Keratinocyte (primary cell): ENCODE data around the gene AP4B1. TPM values are rescaled to one million over a fixed set of nuclear protein-coding genes. Genes with fewer than 3 reads are reported as not detected.

Experiments used
- DNase-seq: peaks from one replicate; pipeline ENCODE4 v3.0.0-alpha.2; 2011; ENCODE audit warnings: low read depth, missing footprints, low spot score
- FAIRE-seq: peaks from 2 replicates; lab custom pipeline; 2011; peaks lifted over from hg19 to GRCh38; lab: Jason Lieb, UNC
- H2AFZ ChIP-seq: 2 replicates; pipeline ENCODE4 v1.6.0; 2012; ENCODE audit warnings: low read length, control low read depth, inconsistent platforms; ENCODE audit not compliant: control insufficient read depth
- H3K27ac ChIP-seq: 2 replicates; pipeline ENCODE4 v1.5.1; 2011; ENCODE audit warnings: low read length; ENCODE audit not compliant: control insufficient read depth, insufficient read depth
- H3K27me3 ChIP-seq: 3 replicates; pipeline ENCODE4 v1.6.0; 2011; ENCODE audit warnings: low read length; ENCODE audit not compliant: control insufficient read depth, insufficient read depth; ENCODE audit errors: extremely low read depth
- H3K36me3 ChIP-seq, 2 experiments: 2 replicates in 1 of 2; 3 replicates in 1 of 2; pipeline ENCODE4 v1.5.1; 2011; ENCODE audit warnings: low read length in 2 of 2, mild to moderate bottlenecking in 1 of 2; ENCODE audit not compliant: control insufficient read depth in 2 of 2, insufficient read depth in 2 of 2; ENCODE audit errors: extremely low read depth in 1 of 2
- H3K4me1 ChIP-seq: 3 replicates; pipeline ENCODE4 v1.5.1; 2011; ENCODE audit warnings: low read length; ENCODE audit not compliant: control insufficient read depth, insufficient read depth; ENCODE audit errors: extremely low read depth
- H3K4me2 ChIP-seq: 3 replicates; pipeline ENCODE4 v1.6.0; 2011; ENCODE audit warnings: low read depth, low read length; ENCODE audit not compliant: control insufficient read depth, insufficient read depth; ENCODE audit errors: extremely low read depth
- H3K4me3 ChIP-seq, 3 experiments: fragments of 200-600 bp in 1 of 3; sonication (generic) in 1 of 3; 2 replicates in 2 of 3; 3 replicates in 1 of 3; pipeline ENCODE4 v1.5.1; 2011 to 2016; ENCODE audit warnings: low read length in 3 of 3, mild to moderate bottlenecking in 3 of 3, control low read depth in 2 of 3, inconsistent platforms in 1 of 3, low read depth in 1 of 3, mixed read lengths in 1 of 3, mixed run types in 1 of 3, moderate library complexity in 1 of 3; ENCODE audit not compliant: control insufficient read depth in 2 of 3, insufficient read depth in 2 of 3; ENCODE audit errors: extremely low read depth in 1 of 3
- H3K79me2 ChIP-seq: 2 replicates; pipeline ENCODE4 v1.6.0; 2012; ENCODE audit warnings: low read length; ENCODE audit not compliant: control insufficient read depth, insufficient read depth
- H3K9ac ChIP-seq: 3 replicates; pipeline ENCODE4 v1.6.0; 2011; ENCODE audit warnings: low read length; ENCODE audit not compliant: control insufficient read depth, insufficient read depth; ENCODE audit errors: extremely low read depth
- H3K9me1 ChIP-seq: 3 replicates; pipeline ENCODE4 v1.6.0; 2011; ENCODE audit warnings: low read length; ENCODE audit not compliant: control insufficient read depth, insufficient read depth; ENCODE audit errors: extremely low read depth
- H3K9me3 ChIP-seq: 2 replicates; pipeline ENCODE4 v1.5.1; 2012; ENCODE audit warnings: low read depth, low read length; ENCODE audit not compliant: control insufficient read depth
- H4K20me1 ChIP-seq: 3 replicates; pipeline ENCODE4 v1.6.0; 2011; ENCODE audit warnings: low read length; ENCODE audit not compliant: control insufficient read depth, insufficient read depth; ENCODE audit errors: extremely low read depth
- EZH2 ChIP-seq: IDR thresholded peaks from one replicate; pipeline ENCODE4 v1.6.1; 2012; ENCODE audit warnings: inconsistent platforms, mild to moderate bottlenecking, low read length, moderate library complexity
- dilution Hi-C: fragments of 300-500 bp; cut with MboI; formaldehyde crosslinking; loops from one replicate; pipeline ENCODE4 v1.7.0; 2020; ENCODE audit warnings: low sequenced_read_pairs; ENCODE audit not compliant: extremely low pct_ligation_motif_present
- polyA plus RNA-seq, 5 experiments: library from polyadenylated mRNA; depleted of rRNA in 3 of 5; stranded (reverse) in 3 of 5; stranded (forward) in 1 of 5; unstranded in 1 of 5; fragments of >200 nt; gene quantifications; 1 replicate in 1 of 5; 2 replicates in 3 of 5; 3 replicates in 1 of 5; pipeline versions ENCODE4 v1.2.1 to v1.2.3, GENCODE V29; 2011 to 2012; ENCODE audit warnings: missing spikeins in 2 of 5, low read depth in 1 of 5, low replicate concordance in 1 of 5
- TF ChIP-seq, protein P1 (sequence below), 3 experiments: IDR thresholded peaks in 1 of 3; conservative IDR thresholded peaks in 1 of 3; optimal IDR thresholded peaks in 1 of 3; 2 replicates in 2 of 3; 3 replicates in 1 of 3; pipeline versions ENCODE3 to v1.5.1; 2011; ENCODE audit warnings: low read length in 3 of 3, mild to moderate bottlenecking in 3 of 3, moderate library complexity in 2 of 3, control low read depth in 1 of 3, inconsistent platforms in 1 of 3; ENCODE audit not compliant: insufficient read depth in 2 of 3; ENCODE audit errors: extremely low read depth in 1 of 3

Gene AP4B1
- polyA plus RNA-seq, 1 donor (not counting 4 experiments of a cell fraction or from before 2014, with no cell fraction given): 16.5 TPM

DNA sequence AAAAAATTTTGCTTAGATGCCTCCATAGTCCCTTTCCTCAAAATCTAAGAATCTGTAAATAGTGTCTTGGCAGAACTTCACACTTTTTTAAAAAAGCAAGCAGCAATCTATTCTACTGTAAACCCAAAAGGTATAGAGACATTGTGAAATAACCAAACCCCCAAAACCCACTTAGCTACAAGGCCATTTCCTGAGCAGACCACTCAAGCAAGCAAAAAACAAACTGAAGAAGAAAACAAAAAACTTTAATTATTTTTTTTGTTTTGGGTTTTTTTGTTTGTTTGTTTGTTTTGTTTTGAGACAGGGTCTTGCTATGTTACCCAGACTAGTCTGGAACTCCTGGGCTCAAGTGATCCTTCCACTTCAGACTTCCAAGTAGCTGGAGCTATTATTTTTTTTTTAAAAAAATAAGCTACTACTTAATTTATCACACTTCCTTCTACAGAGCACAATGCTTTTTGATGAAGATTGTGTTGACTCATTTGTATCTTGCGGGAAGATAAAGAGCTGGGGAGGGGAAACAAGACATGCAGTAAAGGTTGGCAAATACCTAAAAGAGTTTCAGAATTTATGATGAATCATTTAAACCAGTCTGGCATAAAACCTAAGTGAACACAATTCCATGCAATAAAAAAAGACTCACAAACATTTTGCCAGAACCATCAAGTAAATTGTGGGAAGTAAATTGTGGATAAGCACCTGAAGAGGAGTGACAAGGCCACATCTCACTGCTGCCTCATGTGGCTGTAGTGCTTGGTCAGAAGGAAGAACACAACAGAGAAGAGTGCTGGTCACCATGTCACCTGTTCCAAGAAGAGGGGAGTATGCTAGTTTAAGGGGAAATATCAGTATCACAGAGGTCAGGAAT lies 30.4 kb downstream of the AP4B1 start:
- Histone ChIP-seq H3K79me2 (no peaks in the 10 kb centered on the region), H3K4me1 (peaks cover 39% of the 10 kb centered on the region), H3K36me3 (no peaks in the 10 kb centered on the region), H3K4me2 (peak overlapping the region; percentile 57), H3K9ac (no peak overlapping the region), H3K9me1 (no peaks in the 10 kb centered on the region), H3K9me3 (no peaks in the 10 kb centered on the region), H4K20me1 (no peaks in the 10 kb centered on the region), H3K4me3 (no peak overlapping the region), H3K27ac (peak overlapping the region; percentile 26), H3K27me3 (no peaks in the 10 kb centered on the region), H2AFZ (no peak overlapping the region)
- peak; percentile 60 for DNase-seq
- dilution Hi-C loops: no loop called here
- peak; percentile 85 for FAIRE-seq
- TF ChIP-seq, protein P1, sequence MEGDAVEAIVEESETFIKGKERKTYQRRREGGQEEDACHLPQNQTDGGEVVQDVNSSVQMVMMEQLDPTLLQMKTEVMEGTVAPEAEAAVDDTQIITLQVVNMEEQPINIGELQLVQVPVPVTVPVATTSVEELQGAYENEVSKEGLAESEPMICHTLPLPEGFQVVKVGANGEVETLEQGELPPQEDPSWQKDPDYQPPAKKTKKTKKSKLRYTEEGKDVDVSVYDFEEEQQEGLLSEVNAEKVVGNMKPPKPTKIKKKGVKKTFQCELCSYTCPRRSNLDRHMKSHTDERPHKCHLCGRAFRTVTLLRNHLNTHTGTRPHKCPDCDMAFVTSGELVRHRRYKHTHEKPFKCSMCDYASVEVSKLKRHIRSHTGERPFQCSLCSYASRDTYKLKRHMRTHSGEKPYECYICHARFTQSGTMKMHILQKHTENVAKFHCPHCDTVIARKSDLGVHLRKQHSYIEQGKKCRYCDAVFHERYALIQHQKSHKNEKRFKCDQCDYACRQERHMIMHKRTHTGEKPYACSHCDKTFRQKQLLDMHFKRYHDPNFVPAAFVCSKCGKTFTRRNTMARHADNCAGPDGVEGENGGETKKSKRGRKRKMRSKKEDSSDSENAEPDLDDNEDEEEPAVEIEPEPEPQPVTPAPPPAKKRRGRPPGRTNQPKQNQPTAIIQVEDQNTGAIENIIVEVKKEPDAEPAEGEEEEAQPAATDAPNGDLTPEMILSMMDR (optimal IDR thresholded peaks at IDR 0.05 in 1 of 3, IDR thresholded peaks at IDR 0.05 in 1 of 3, conservative IDR thresholded peaks at IDR 0.05 in 1 of 3; ENCODE audit: extremely low read depth in 1 of 3, insufficient read depth in 2 of 3, low read length in 3 of 3): peak; percentile 26 to 54 (median 35)
- no peak for TF ChIP-seq EZH2

DNA sequence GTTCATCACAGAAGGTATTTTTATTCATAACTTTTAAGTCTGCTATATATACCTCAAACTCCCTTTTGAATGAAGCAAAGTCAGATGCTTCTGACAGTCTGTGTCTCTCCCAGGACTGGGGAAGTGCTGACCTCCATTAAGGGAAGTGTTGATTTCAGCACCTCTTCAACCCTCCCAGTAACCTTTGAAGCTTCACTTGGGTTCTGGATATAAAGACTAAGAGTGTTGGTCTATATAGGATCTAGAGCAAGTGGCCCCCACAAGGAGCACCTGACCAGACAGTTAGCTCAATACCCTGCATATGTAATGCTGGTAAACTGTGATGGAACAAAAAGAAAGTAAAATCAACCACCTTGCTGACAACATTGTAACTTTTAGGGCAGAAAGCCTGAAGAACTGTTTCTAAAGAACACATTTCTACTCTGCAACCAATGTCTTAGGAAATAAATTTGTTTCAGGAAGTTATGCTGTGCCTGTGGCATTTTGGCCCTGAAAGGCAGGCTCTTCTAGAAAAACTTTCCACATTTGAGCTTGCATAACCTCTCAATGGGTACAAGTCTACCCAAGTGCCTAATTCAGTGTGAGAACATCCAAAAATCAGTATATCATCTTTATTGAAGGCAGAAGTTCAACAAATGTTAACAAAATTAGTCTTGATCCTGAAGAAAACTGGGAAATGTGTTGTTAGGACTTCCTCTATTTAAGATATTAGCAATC lies 32.2 kb downstream of the AP4B1 start:
- DNase-seq (no peak), FAIRE-seq (no peak)
- Histone ChIP-seq H4K20me1 (no peaks in the 10 kb centered on the region), H3K4me3 (no peak overlapping the region), H3K27ac (no peak overlapping the region), H3K79me2 (no peaks in the 10 kb centered on the region), H3K9me1 (no peaks in the 10 kb centered on the region), H3K27me3 (no peaks in the 10 kb centered on the region), H3K4me1 (peaks cover 53% of the 10 kb centered on the region), H3K9me3 (no peaks in the 10 kb centered on the region), H3K9ac (no peak overlapping the region), H3K36me3 (no peaks in the 10 kb centered on the region), H3K4me2 (peak overlapping the region; percentile 39), H2AFZ (peak overlapping the region; percentile 33)
- TF ChIP-seq, protein P1 (optimal IDR thresholded peaks at IDR 0.05 in 1 of 3, IDR thresholded peaks at IDR 0.05 in 1 of 3, conservative IDR thresholded peaks at IDR 0.05 in 1 of 3; ENCODE audit: extremely low read depth in 1 of 3, insufficient read depth in 2 of 3, low read length in 3 of 3): no peak
- dilution Hi-C loops: no loop called here
